B cell (primary cell): ENCODE results near the gene NPR2. TPM values are rescaled to one million over a fixed set of nuclear protein-coding genes. Genes with fewer than 3 reads are reported as not detected.

Experiments
- ATAC-seq: fragments of 200-7000 bp; cut with Tn5 transposase; one replicate; pipeline ENCODE4 v1.10.0; 2021; ENCODE audit warnings: low read depth, mild to moderate bottlenecking, moderate number of reproducible peaks, moderate library complexity
- CTCF ChIA-PET: fragments of 350-600 bp; sonication (Branson Sonifier 250); formaldehyde crosslinking; loops from one replicate; lab custom pipeline; 2021; ENCODE audit warnings: antibody characterized with exemption, inconsistent platforms; lab: Charles Lee
- POLR2A ChIA-PET: fragments of 350-600 bp; sonication (Branson Sonifier 250); formaldehyde crosslinking; loops from one replicate; lab custom pipeline; 2021; ENCODE audit warnings: antibody characterized with exemption; lab: Charles Lee
- DNase-seq: peaks from one replicate; pipeline ENCODE4 v3.0.0; 2013
- H2AFZ ChIP-seq: 2 replicates; pipeline ENCODE4 v1.6.1; 2012; ENCODE audit warnings: mild to moderate bottlenecking, low read depth, low read length; ENCODE audit not compliant: insufficient read depth, poor library complexity, severe bottlenecking
- H3K27ac ChIP-seq, 2 donors: 1 replicate in 1 of 2; 2 replicates in 1 of 2; pipeline ENCODE4 v1.5.1; 2012 to 2013; ENCODE audit warnings: low read length in 2 of 2, mild to moderate bottlenecking in 2 of 2, moderate library complexity in 1 of 2
- H3K27me3 ChIP-seq, 4 experiments: fragments of 200-600 bp in 1 of 4; sonication (generic) in 1 of 4; replicated peaks in 1 of 4; 1 replicate in 2 of 4; 2 replicates in 2 of 4; pipeline versions ENCODE4 v1.6.1 to v1.7.0; 2013 to 2016; ENCODE audit warnings: low read length in 3 of 4, mild to moderate bottlenecking in 2 of 4, mixed read lengths in 1 of 4, moderate library complexity in 1 of 4; ENCODE audit not compliant: insufficient read depth in 4 of 4, control insufficient read depth in 3 of 4; ENCODE audit errors: control extremely low read depth in 1 of 4
- H3K36me3 ChIP-seq, 2 experiments: replicated peaks in 1 of 2; 1 replicate in 1 of 2; 2 replicates in 1 of 2; pipeline versions ENCODE4 v1.6.1 to v1.7.1; 2013; ENCODE audit warnings: low read length in 1 of 2; ENCODE audit not compliant: insufficient read depth in 2 of 2, control insufficient read depth in 1 of 2; ENCODE audit errors: control extremely low read depth in 1 of 2, extremely low read depth in 1 of 2
- H3K4me1 ChIP-seq, 2 donors: fragments of 200-600 bp in 1 of 2; sonication (generic) in 1 of 2; 1 replicate in 1 of 2; 2 replicates in 1 of 2; pipeline versions ENCODE4 v1.5.1 to v1.6.1; 2013 to 2017; ENCODE audit warnings: low read length in 2 of 2; ENCODE audit not compliant: control insufficient read depth in 2 of 2, insufficient read depth in 2 of 2
- H3K4me2 ChIP-seq: replicated peaks from 2 replicates; pipeline ENCODE3; 2012; ENCODE audit warnings: mild to moderate bottlenecking, low read depth, low read length; ENCODE audit not compliant: poor library complexity, severe bottlenecking
- H3K4me3 ChIP-seq, 5 experiments: fragments of 200-600 bp in 1 of 5; sonication (generic) in 1 of 5; 1 replicate in 3 of 5; 2 replicates in 2 of 5; pipeline versions ENCODE4 v1.5.1 to v1.7.0; 2011 to 2016; ENCODE audit warnings: low read length in 4 of 5, mild to moderate bottlenecking in 4 of 5, low read depth in 2 of 5, control low read depth in 1 of 5, moderate library complexity in 1 of 5; ENCODE audit not compliant: insufficient read depth in 1 of 5; ENCODE audit errors: control extremely low read depth in 1 of 5, extremely low read depth in 1 of 5
- H3K79me2 ChIP-seq: fragments of 200-600 bp; sonication (generic); one replicate; pipeline ENCODE4 v1.6.0; 2016; ENCODE audit warnings: low read length; ENCODE audit not compliant: control insufficient read depth, insufficient read depth
- H3K9ac ChIP-seq: fragments of 200-600 bp; sonication (generic); 2 replicates; pipeline ENCODE4 v1.6.1; 2017; ENCODE audit warnings: mild to moderate bottlenecking, low read length, moderate library complexity
- H3K9me3 ChIP-seq, 3 donors: one replicate each; pipeline versions ENCODE4 v1.6.1 to v1.7.1; 2013; ENCODE audit warnings: low read length in 2 of 3; ENCODE audit not compliant: control insufficient read depth in 2 of 3, insufficient read depth in 1 of 3; ENCODE audit errors: control extremely low read depth in 1 of 3
- H4K20me1 ChIP-seq: 2 replicates; pipeline ENCODE4 v1.6.0; 2012; ENCODE audit warnings: mild to moderate bottlenecking, low read length; ENCODE audit not compliant: insufficient read depth, control insufficient read depth, poor library complexity, severe bottlenecking
- H3K27ac Mint-ChIP-seq: one replicate; pipeline ENCODE4 v1.8.0; 2021; ENCODE audit warnings: mixed read lengths
- H3K27me3 Mint-ChIP-seq: one replicate; pipeline ENCODE4 v1.8.0; 2021; ENCODE audit warnings: mixed read lengths
- H3K4me1 Mint-ChIP-seq: one replicate; pipeline ENCODE4 v1.8.0; 2021; ENCODE audit warnings: mixed read lengths
- H3K4me3 Mint-ChIP-seq: one replicate; pipeline ENCODE4 v1.8.0; 2021; ENCODE audit warnings: mixed read lengths
- H3K9me3 Mint-ChIP-seq: one replicate; pipeline ENCODE4 v1.8.0; 2022; ENCODE audit warnings: mixed read lengths; ENCODE audit not compliant: insufficient read depth
- EZH2 ChIP-seq: IDR thresholded peaks from 2 replicates; pipeline ENCODE4 v1.6.1; 2012; ENCODE audit warnings: borderline replicate concordance, low read depth, mild to moderate bottlenecking, moderate library complexity, low read length; ENCODE audit not compliant: insufficient read depth, poor library complexity, severe bottlenecking
- WGBS: methylation state at CpG from one replicate; pipeline ENCODE4 v1.1.5; 2013; ENCODE audit warnings: missing lambda C conversion rate; ENCODE audit not compliant: insufficient coverage; 5-methylcytosine and 5-hydroxymethylcytosine counted together
- intact Hi-C: fragments of 100-400 bp; cut with micrococcal nuclease; formaldehyde crosslinking; loops from one replicate; pipeline ENCODE4 v1.10.0; 2022
- polyA plus RNA-seq: library from polyadenylated mRNA; depleted of rRNA; stranded (reverse); fragments of >200 nt; gene quantifications from 2 replicates; pipeline ENCODE4 v1.2.3, GENCODE V29; 2012
- total RNA-seq, 2 donors: library from RNA; stranded (reverse); fragments of 120-200 nt in 1 of 2; gene quantifications; 1 replicate in 1 of 2; 2 replicates in 1 of 2; pipeline versions ENCODE4 v1.2.3 to v1.2.4, GENCODE V29; 2013 to 2022
- TF ChIP-seq, protein P1 (sequence below): fragments of 200-600 bp; IDR thresholded peaks from one replicate; pipeline ENCODE4 v1.8.0; 2022; ENCODE audit warnings: antibody characterized with exemption, mild to moderate bottlenecking

NPR2 gene
- total and polyA plus RNA-seq, 2 donors (not counting 1 experiment from before 2014, with no cell fraction given), result 7.6 to 8.0 TPM

DNA sequence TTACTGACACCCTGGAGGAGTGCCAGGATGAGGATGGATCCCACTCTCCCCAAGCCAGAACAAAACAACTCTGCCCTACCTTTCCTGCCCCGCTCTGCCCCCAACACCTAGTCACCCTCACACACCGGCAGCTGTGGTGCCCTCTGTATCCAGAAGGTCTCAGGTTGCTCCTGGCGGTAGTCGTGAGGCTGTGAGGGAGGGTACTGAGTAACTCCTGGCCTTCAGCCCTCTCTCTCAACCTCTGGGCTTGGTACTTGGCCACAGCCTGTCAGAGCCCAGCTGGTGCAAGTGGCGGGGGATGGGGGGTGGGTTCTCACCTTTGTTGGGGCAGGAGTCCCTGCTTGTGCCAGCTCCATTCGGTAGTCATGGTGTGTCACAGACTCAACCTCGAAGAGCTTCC lies 18.7 kb downstream of the NPR2 start:
- H3K27ac Mint-ChIP-seq, result no peak overlapping the region
- DNase-seq (no peak), ATAC-seq (no peak)

DNA sequence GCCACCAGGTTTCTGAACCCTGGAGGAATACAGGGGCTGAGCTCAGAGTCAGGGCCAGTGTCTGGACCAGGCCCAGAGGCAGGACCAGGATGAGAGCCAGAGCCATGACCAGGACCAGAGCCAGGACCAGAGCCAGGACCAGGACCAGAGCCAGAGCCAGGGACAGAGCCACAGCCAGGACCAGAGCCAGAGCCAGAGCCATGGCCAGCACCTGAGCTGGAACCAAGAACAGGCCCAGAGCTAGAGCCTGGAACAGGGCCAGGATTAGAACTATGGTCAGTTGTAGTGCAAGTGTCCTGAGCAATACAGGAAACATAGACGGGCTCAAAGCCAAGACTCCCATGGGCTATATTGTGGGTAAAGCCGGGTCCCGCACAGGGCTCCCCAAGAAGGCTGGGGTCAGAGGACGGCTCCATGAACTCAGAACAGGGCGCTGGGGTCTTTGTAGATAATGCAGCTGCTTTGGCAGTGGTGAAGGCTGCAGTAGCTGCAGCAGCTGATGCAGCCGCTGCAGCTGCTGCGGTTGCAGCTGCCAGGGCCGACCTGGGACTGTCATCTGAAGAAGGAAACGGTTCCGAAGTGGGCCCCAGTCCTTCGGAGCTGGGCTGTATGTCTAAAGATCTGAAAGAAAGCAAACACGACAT lies 20.1 kb downstream of the NPR2 start:
- Histone ChIP-seq H3K4me3 (peak overlapping the region; percentile 54 to 76 (median 61)), H3K27me3 (no peaks in the 10 kb centered on the region), H3K9ac (peak overlapping the region; percentile 60), H3K9me3 (no peaks in the 10 kb centered on the region), H3K27ac (peak overlapping the region; percentile 50 to 70), H3K4me1 (peaks cover 26 to 33% of the 10 kb centered on the region in 2 donors), H2AFZ (peak overlapping the region; percentile 81), H3K79me2 (no peaks in the 10 kb centered on the region), H3K4me2 (peak overlapping the region; percentile 77), H3K36me3 (peaks cover 0 to 8% of the 10 kb centered on the region in 2 experiments), H4K20me1 (no peaks in the 10 kb centered on the region)
- Mint-ChIP-seq H3K4me3 (peak overlapping the region; percentile 97), H3K9me3 (no peaks in the 10 kb centered on the region), H3K27ac (peak overlapping the region; percentile 96), H3K4me1 (peaks cover 30% of the 10 kb centered on the region), H3K27me3 (no peaks in the 10 kb centered on the region)
- no peak for TF ChIP-seq EZH2
- TF ChIP-seq, protein P1, sequence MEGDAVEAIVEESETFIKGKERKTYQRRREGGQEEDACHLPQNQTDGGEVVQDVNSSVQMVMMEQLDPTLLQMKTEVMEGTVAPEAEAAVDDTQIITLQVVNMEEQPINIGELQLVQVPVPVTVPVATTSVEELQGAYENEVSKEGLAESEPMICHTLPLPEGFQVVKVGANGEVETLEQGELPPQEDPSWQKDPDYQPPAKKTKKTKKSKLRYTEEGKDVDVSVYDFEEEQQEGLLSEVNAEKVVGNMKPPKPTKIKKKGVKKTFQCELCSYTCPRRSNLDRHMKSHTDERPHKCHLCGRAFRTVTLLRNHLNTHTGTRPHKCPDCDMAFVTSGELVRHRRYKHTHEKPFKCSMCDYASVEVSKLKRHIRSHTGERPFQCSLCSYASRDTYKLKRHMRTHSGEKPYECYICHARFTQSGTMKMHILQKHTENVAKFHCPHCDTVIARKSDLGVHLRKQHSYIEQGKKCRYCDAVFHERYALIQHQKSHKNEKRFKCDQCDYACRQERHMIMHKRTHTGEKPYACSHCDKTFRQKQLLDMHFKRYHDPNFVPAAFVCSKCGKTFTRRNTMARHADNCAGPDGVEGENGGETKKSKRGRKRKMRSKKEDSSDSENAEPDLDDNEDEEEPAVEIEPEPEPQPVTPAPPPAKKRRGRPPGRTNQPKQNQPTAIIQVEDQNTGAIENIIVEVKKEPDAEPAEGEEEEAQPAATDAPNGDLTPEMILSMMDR, result no peak
- DNase-seq (no peak), ATAC-seq (no peak)
- POLR2A ChIA-PET, result interaction anchor here (1.3 to 1.6 kb wide), 2 partner anchors 17 to 63 kb away, joined by 3 to 4 read pairs; partner anchors contain the start of genes FAM221B and TMEM8B
- intact Hi-C loops, result loop anchor here (1.0 to 5.0 kb wide), 2 partner anchors 63 to 1144 kb away; a partner anchor contains a TSS
- CTCF ChIA-PET, result interaction anchor here (0.7 to 4.6 kb wide), 12 partner anchors 9 to 207 kb away, joined by 3 to 58 read pairs (median 5); partner anchors contain the start of genes CREB3, FAM221B, NPR2 and TLN1
- WGBS, result 23% methylated on average over 12 of the region's 12 CpGs

More for the DNA sequence above, 18.7 kb downstream of the NPR2 start:
- Histone ChIP-seq H3K36me3 (peaks cover 0 to 17% of the 10 kb centered on the region in 2 experiments), H3K4me1 (peaks cover 26 to 33% of the 10 kb centered on the region in 2 donors), H3K4me3 (no peak overlapping the region), H3K9me3 (no peaks in the 10 kb centered on the region), H4K20me1 (no peaks in the 10 kb centered on the region), H3K4me2 (no peak overlapping the region), H3K27ac (no peak overlapping the region), H3K9ac (no peak overlapping the region), H3K27me3 (no peaks in the 10 kb centered on the region), H3K79me2 (no peaks in the 10 kb centered on the region), H2AFZ (no peak overlapping the region)
- TF ChIP-seq, protein P1, result no peak
- H3K4me1 Mint-ChIP-seq, result peaks cover 26% of the 10 kb centered on the region
- CTCF ChIA-PET, result no interaction called here
- H3K27me3 Mint-ChIP-seq, result no peaks in the 10 kb centered on the region
- H3K4me3 Mint-ChIP-seq, result no peak overlapping the region
- no peaks in the 10 kb centered on the region for H3K9me3 Mint-ChIP-seq
- 88% methylated on average over 3 of the region's 7 CpGs for WGBS
- intact Hi-C loops, result loop anchor here (5.0 kb wide), 1 partner anchor 1143 kb away; a partner anchor contains a TSS
- POLR2A ChIA-PET, result no interaction called here
